B cell (primary cell): ENCODE measurements around the gene WTAP. TPM values are rescaled to one million over a fixed set of nuclear protein-coding genes. Genes with fewer than 3 reads are reported as not detected.
"Not testable (repeated sequence)": the region's sequence is repeated elsewhere in the genome, so short reads cannot be mapped to it uniquely, and the experiment has no call there.

Source experiments
- ATAC-seq: fragments of 200-7000 bp; cut with Tn5 transposase; one replicate; pipeline ENCODE4 v1.10.0; 2021; ENCODE audit warnings: low read depth, mild to moderate bottlenecking, moderate number of reproducible peaks, moderate library complexity
- CTCF ChIA-PET: fragments of 350-600 bp; sonication (Branson Sonifier 250); formaldehyde crosslinking; loops from one replicate; lab custom pipeline; 2021; ENCODE audit warnings: antibody characterized with exemption, inconsistent platforms; lab: Charles Lee
- POLR2A ChIA-PET: fragments of 350-600 bp; sonication (Branson Sonifier 250); formaldehyde crosslinking; loops from one replicate; lab custom pipeline; 2021; ENCODE audit warnings: antibody characterized with exemption; lab: Charles Lee
- DNase-seq: peaks from one replicate; pipeline ENCODE4 v3.0.0; 2013
- H2AFZ ChIP-seq: 2 replicates; pipeline ENCODE4 v1.6.1; 2012; ENCODE audit warnings: mild to moderate bottlenecking, low read depth, low read length; ENCODE audit not compliant: insufficient read depth, poor library complexity, severe bottlenecking
- H3K27ac ChIP-seq, 2 donors: 1 replicate in 1 of 2; 2 replicates in 1 of 2; pipeline ENCODE4 v1.5.1; 2012 to 2013; ENCODE audit warnings: low read length in 2 of 2, mild to moderate bottlenecking in 2 of 2, moderate library complexity in 1 of 2
- H3K27me3 ChIP-seq, 4 experiments: fragments of 200-600 bp in 1 of 4; sonication (generic) in 1 of 4; replicated peaks in 1 of 4; 1 replicate in 2 of 4; 2 replicates in 2 of 4; pipeline versions ENCODE4 v1.6.1 to v1.7.0; 2013 to 2016; ENCODE audit warnings: low read length in 3 of 4, mild to moderate bottlenecking in 2 of 4, mixed read lengths in 1 of 4, moderate library complexity in 1 of 4; ENCODE audit not compliant: insufficient read depth in 4 of 4, control insufficient read depth in 3 of 4; ENCODE audit errors: control extremely low read depth in 1 of 4
- H3K36me3 ChIP-seq, 2 experiments: replicated peaks in 1 of 2; 1 replicate in 1 of 2; 2 replicates in 1 of 2; pipeline versions ENCODE4 v1.6.1 to v1.7.1; 2013; ENCODE audit warnings: low read length in 1 of 2; ENCODE audit not compliant: insufficient read depth in 2 of 2, control insufficient read depth in 1 of 2; ENCODE audit errors: control extremely low read depth in 1 of 2, extremely low read depth in 1 of 2
- H3K4me1 ChIP-seq, 2 donors: fragments of 200-600 bp in 1 of 2; sonication (generic) in 1 of 2; 1 replicate in 1 of 2; 2 replicates in 1 of 2; pipeline versions ENCODE4 v1.5.1 to v1.6.1; 2013 to 2017; ENCODE audit warnings: low read length in 2 of 2; ENCODE audit not compliant: control insufficient read depth in 2 of 2, insufficient read depth in 2 of 2
- H3K4me2 ChIP-seq: replicated peaks from 2 replicates; pipeline ENCODE3; 2012; ENCODE audit warnings: mild to moderate bottlenecking, low read depth, low read length; ENCODE audit not compliant: poor library complexity, severe bottlenecking
- H3K4me3 ChIP-seq, 5 experiments: fragments of 200-600 bp in 1 of 5; sonication (generic) in 1 of 5; 1 replicate in 3 of 5; 2 replicates in 2 of 5; pipeline versions ENCODE4 v1.5.1 to v1.7.0; 2011 to 2016; ENCODE audit warnings: low read length in 4 of 5, mild to moderate bottlenecking in 4 of 5, low read depth in 2 of 5, control low read depth in 1 of 5, moderate library complexity in 1 of 5; ENCODE audit not compliant: insufficient read depth in 1 of 5; ENCODE audit errors: control extremely low read depth in 1 of 5, extremely low read depth in 1 of 5
- H3K79me2 ChIP-seq: fragments of 200-600 bp; sonication (generic); one replicate; pipeline ENCODE4 v1.6.0; 2016; ENCODE audit warnings: low read length; ENCODE audit not compliant: control insufficient read depth, insufficient read depth
- H3K9ac ChIP-seq: fragments of 200-600 bp; sonication (generic); 2 replicates; pipeline ENCODE4 v1.6.1; 2017; ENCODE audit warnings: mild to moderate bottlenecking, low read length, moderate library complexity
- H3K9me3 ChIP-seq, 3 donors: one replicate each; pipeline versions ENCODE4 v1.6.1 to v1.7.1; 2013; ENCODE audit warnings: low read length in 2 of 3; ENCODE audit not compliant: control insufficient read depth in 2 of 3, insufficient read depth in 1 of 3; ENCODE audit errors: control extremely low read depth in 1 of 3
- H4K20me1 ChIP-seq: 2 replicates; pipeline ENCODE4 v1.6.0; 2012; ENCODE audit warnings: mild to moderate bottlenecking, low read length; ENCODE audit not compliant: insufficient read depth, control insufficient read depth, poor library complexity, severe bottlenecking
- H3K27ac Mint-ChIP-seq: one replicate; pipeline ENCODE4 v1.8.0; 2021; ENCODE audit warnings: mixed read lengths
- H3K27me3 Mint-ChIP-seq: one replicate; pipeline ENCODE4 v1.8.0; 2021; ENCODE audit warnings: mixed read lengths
- H3K4me1 Mint-ChIP-seq: one replicate; pipeline ENCODE4 v1.8.0; 2021; ENCODE audit warnings: mixed read lengths
- H3K4me3 Mint-ChIP-seq: one replicate; pipeline ENCODE4 v1.8.0; 2021; ENCODE audit warnings: mixed read lengths
- H3K9me3 Mint-ChIP-seq: one replicate; pipeline ENCODE4 v1.8.0; 2022; ENCODE audit warnings: mixed read lengths; ENCODE audit not compliant: insufficient read depth
- EZH2 ChIP-seq: IDR thresholded peaks from 2 replicates; pipeline ENCODE4 v1.6.1; 2012; ENCODE audit warnings: borderline replicate concordance, low read depth, mild to moderate bottlenecking, moderate library complexity, low read length; ENCODE audit not compliant: insufficient read depth, poor library complexity, severe bottlenecking
- WGBS: methylation state at CpG from one replicate; pipeline ENCODE4 v1.1.5; 2013; ENCODE audit warnings: missing lambda C conversion rate; ENCODE audit not compliant: insufficient coverage; 5-methylcytosine and 5-hydroxymethylcytosine counted together
- intact Hi-C: fragments of 100-400 bp; cut with micrococcal nuclease; formaldehyde crosslinking; loops from one replicate; pipeline ENCODE4 v1.10.0; 2022
- polyA plus RNA-seq: library from polyadenylated mRNA; depleted of rRNA; stranded (reverse); fragments of >200 nt; gene quantifications from 2 replicates; pipeline ENCODE4 v1.2.3, GENCODE V29; 2012
- total RNA-seq, 2 donors: library from RNA; stranded (reverse); fragments of 120-200 nt in 1 of 2; gene quantifications; 1 replicate in 1 of 2; 2 replicates in 1 of 2; pipeline versions ENCODE4 v1.2.3 to v1.2.4, GENCODE V29; 2013 to 2022
- TF ChIP-seq, protein P1 (sequence below): fragments of 200-600 bp; IDR thresholded peaks from one replicate; pipeline ENCODE4 v1.8.0; 2022; ENCODE audit warnings: antibody characterized with exemption, mild to moderate bottlenecking

The WTAP gene
- total and polyA plus RNA-seq, 2 donors (not counting 1 experiment from before 2014, with no cell fraction given), result 34.2 to 165 TPM

DNA sequence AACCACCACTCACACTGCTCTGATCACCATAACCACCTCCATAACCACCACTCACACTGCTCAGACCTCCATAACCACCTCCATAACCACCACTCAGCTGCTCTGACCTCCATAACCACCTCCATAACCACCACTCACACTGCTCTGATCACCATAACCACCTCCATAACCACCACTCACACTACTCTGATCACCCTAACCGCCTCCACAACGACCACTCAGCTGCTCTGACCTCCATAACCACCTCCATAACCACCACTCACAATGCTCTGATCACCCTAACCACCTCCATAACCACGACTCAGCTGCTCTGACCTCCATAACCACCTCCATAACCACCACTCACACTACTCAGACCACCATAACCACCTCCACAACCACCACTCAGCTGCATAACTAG, 14.9 kb upstream of the WTAP start:
- intact Hi-C loops, ATAC-seq, H3K4me3 ChIP-seq, H3K9me3 Mint-ChIP-seq, POLR2A ChIA-PET, H3K9me3 ChIP-seq, H3K4me3 Mint-ChIP-seq, H3K27me3 ChIP-seq, H2AFZ ChIP-seq, H3K9ac ChIP-seq, H3K36me3 ChIP-seq, H3K4me2 ChIP-seq, H3K27ac Mint-ChIP-seq, H3K27me3 Mint-ChIP-seq, H3K4me1 Mint-ChIP-seq, H3K27ac ChIP-seq, H4K20me1 ChIP-seq, H3K4me1 ChIP-seq, DNase-seq: not testable (repeated sequence)
- CTCF ChIA-PET, result interaction anchor here (0.6 to 1.4 kb wide), 2 partner anchors 9 to 21 kb away, joined by 3 read pairs; no protein-coding TSS in a partner anchor
- peaks cover 42% of the 10 kb centered on the region for H3K79me2 ChIP-seq
- WGBS, result 74% methylated on average over 3 of the region's 3 CpGs

DNA sequence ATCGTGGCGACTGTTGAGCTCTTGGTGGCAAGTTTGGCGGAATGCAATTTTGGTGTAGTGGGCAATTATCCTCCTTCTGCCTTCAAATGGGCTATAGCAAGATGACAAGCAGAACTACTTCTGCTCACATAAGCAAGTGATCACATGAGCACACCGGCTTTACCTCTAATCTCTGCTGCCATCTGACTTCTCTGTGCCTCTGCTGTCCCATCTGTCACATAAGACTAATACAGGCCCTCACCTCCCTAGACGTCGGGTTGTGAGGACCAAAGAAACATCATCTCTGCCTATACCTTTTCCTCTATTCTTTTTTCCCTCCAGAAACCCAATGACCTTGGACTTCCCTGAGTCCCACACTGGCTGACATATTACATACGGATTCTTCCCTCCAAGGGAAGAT, 13.3 kb upstream of the WTAP start:
- H3K4me2 ChIP-seq, result no peak overlapping the region
- ChIA-PET CTCF (interaction anchor here (1.4 kb wide), 1 partner anchor 23 kb away, joined by 3 read pairs; no protein-coding TSS in a partner anchor), POLR2A (no interaction called here)
- peaks cover 44% of the 10 kb centered on the region for H3K79me2 ChIP-seq
- TF ChIP-seq EZH2, result no peak
- TF ChIP-seq, protein P1, sequence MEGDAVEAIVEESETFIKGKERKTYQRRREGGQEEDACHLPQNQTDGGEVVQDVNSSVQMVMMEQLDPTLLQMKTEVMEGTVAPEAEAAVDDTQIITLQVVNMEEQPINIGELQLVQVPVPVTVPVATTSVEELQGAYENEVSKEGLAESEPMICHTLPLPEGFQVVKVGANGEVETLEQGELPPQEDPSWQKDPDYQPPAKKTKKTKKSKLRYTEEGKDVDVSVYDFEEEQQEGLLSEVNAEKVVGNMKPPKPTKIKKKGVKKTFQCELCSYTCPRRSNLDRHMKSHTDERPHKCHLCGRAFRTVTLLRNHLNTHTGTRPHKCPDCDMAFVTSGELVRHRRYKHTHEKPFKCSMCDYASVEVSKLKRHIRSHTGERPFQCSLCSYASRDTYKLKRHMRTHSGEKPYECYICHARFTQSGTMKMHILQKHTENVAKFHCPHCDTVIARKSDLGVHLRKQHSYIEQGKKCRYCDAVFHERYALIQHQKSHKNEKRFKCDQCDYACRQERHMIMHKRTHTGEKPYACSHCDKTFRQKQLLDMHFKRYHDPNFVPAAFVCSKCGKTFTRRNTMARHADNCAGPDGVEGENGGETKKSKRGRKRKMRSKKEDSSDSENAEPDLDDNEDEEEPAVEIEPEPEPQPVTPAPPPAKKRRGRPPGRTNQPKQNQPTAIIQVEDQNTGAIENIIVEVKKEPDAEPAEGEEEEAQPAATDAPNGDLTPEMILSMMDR, result no peak
- H3K9ac ChIP-seq, result no peak overlapping the region
- intact Hi-C loops, result no loop called here
- no peaks in the 10 kb centered on the region for H3K9me3 ChIP-seq
- Mint-ChIP-seq H3K9me3 (no peaks in the 10 kb centered on the region), H3K4me3 (no peak overlapping the region), H3K27me3 (no peaks in the 10 kb centered on the region), H3K27ac (no peak overlapping the region), H3K4me1 (no peaks in the 10 kb centered on the region)
- ATAC-seq, result no peak
- H4K20me1 ChIP-seq, result no peaks in the 10 kb centered on the region
- no peaks in the 10 kb centered on the region for H3K4me1 ChIP-seq
- no peak for DNase-seq
- no peak overlapping the region for H3K4me3 ChIP-seq
- H3K27ac ChIP-seq, result no peak overlapping the region
- H3K27me3 ChIP-seq, result no peaks in the 10 kb centered on the region
- H3K36me3 ChIP-seq, result peaks cover 0 to 2% of the 10 kb centered on the region in 2 experiments
- WGBS, result 94% methylated on average over 6 of the region's 7 CpGs
- no peak overlapping the region for H2AFZ ChIP-seq
